ENCODE measurements around the gene NCOA5. TPM values are rescaled to one million over a fixed set of nuclear protein-coding genes. Genes with fewer than 3 reads are reported as not detected.

Gene NCOA5
- total RNA-seq, 1 experiment from 2014 or later, result 55.4 TPM

DNA sequence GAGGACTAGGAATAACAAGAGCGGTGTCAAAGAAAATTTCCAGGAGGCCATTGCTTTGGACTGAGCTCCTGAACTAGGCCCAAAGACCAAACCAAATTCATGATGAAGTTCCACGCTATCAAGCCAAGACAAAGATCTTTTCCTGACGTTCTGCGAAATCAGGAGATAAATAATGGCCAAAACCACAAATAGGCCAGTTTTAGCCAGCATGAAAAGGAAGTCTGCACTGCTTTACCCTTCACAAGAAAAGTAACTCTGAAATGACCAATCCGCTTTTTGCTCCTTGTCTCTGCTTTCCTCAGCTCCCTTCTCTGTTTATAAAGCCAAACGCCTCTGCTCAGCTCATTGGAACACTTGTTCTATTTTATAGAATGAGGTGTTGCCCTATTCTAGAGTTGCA lies 6.7 kb downstream of the NCOA5 start:
- ChIA-PET CTCF (no interaction called here), POLR2A (ENCODE audit: low non-redundant PET) (interaction anchor here (0.6 kb wide), 1 partner anchor 234 kb away, joined by 3 read pairs; no protein-coding TSS in a partner anchor)
- TF ChIP-seq, protein P1, sequence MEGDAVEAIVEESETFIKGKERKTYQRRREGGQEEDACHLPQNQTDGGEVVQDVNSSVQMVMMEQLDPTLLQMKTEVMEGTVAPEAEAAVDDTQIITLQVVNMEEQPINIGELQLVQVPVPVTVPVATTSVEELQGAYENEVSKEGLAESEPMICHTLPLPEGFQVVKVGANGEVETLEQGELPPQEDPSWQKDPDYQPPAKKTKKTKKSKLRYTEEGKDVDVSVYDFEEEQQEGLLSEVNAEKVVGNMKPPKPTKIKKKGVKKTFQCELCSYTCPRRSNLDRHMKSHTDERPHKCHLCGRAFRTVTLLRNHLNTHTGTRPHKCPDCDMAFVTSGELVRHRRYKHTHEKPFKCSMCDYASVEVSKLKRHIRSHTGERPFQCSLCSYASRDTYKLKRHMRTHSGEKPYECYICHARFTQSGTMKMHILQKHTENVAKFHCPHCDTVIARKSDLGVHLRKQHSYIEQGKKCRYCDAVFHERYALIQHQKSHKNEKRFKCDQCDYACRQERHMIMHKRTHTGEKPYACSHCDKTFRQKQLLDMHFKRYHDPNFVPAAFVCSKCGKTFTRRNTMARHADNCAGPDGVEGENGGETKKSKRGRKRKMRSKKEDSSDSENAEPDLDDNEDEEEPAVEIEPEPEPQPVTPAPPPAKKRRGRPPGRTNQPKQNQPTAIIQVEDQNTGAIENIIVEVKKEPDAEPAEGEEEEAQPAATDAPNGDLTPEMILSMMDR (conservative IDR thresholded peaks at IDR 0.05; ENCODE audit: low read depth, low read length), result no peak
- no peak for TF ChIP-seq EZH2 (IDR thresholded peaks at IDR 0.05; ENCODE audit: borderline replicate concordance, low read depth, low read length, poor library complexity, severe bottlenecking)
- H3K4me3 ChIP-seq (ENCODE audit: low read depth, low read length, poor library complexity, severe bottlenecking), result no peak overlapping the region
- H3K36me3 ChIP-seq (ENCODE audit: insufficient read depth, low read length, poor library complexity, severe bottlenecking), result peaks cover 16% of the 10 kb centered on the region
- BruUV-seq (replicated peaks), result no TSS peak
- H3K27me3 ChIP-seq (replicated peaks; ENCODE audit: insufficient read depth, low read depth, low read length, poor library complexity), result no peaks in the 10 kb centered on the region
- intact Hi-C loops (cut with micrococcal nuclease; ENCODE audit: unreplicated experiment), result no loop called here
- no peak overlapping the region for H3K27ac ChIP-seq (ENCODE audit: low read depth, low read length, poor library complexity, severe bottlenecking)
- H3K4me1 ChIP-seq (ENCODE audit: insufficient read depth, low read length, poor library complexity, severe bottlenecking), result peaks cover 46% of the 10 kb centered on the region
- DNase-seq (ENCODE audit: low spot score), result no peak
- no peaks in the 10 kb centered on the region for H3K9me3 ChIP-seq (ENCODE audit: low read depth, low read length, poor library complexity, severe bottlenecking)

DNA sequence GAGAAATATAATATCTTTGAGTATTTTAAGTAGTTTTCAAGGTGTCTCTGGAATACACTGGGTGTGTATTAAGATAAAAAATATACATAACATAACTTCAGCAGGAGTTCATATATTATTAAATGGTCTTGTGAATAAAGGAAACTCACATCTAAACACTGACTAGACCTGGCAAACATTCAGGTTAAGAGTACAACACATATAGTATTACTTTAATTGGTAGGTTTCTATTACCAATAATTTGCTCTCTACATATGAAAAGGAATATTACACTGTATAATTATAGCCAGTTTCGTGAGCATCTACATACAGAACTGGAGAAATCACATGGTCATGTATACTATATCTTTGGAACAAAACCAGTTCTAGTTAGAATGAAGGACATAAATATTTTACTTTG lies 8.7 kb downstream of the NCOA5 start:
- TF ChIP-seq, protein P1 (conservative IDR thresholded peaks at IDR 0.05; ENCODE audit: low read depth, low read length), result no peak
- TF ChIP-seq EZH2 (IDR thresholded peaks at IDR 0.05; ENCODE audit: borderline replicate concordance, low read depth, low read length, poor library complexity, severe bottlenecking), result no peak
- POLR2A ChIA-PET (ENCODE audit: low non-redundant PET), result no interaction called here
- H3K4me3 ChIP-seq (ENCODE audit: low read depth, low read length, poor library complexity, severe bottlenecking), result no peak overlapping the region
- peaks cover 25% of the 10 kb centered on the region for H3K4me1 ChIP-seq (ENCODE audit: insufficient read depth, low read length, poor library complexity, severe bottlenecking)
- H3K27ac ChIP-seq (ENCODE audit: low read depth, low read length, poor library complexity, severe bottlenecking), result no peak overlapping the region
- no peak for DNase-seq (ENCODE audit: low spot score)
- BruUV-seq (replicated peaks), result no TSS peak
- no peaks in the 10 kb centered on the region for H3K9me3 ChIP-seq (ENCODE audit: low read depth, low read length, poor library complexity, severe bottlenecking)
- intact Hi-C loops (cut with micrococcal nuclease; ENCODE audit: unreplicated experiment), result no loop called here
- CTCF ChIA-PET, result no interaction called here
- peaks cover 27% of the 10 kb centered on the region for H3K36me3 ChIP-seq (ENCODE audit: insufficient read depth, low read length, poor library complexity, severe bottlenecking)
- H3K27me3 ChIP-seq (replicated peaks; ENCODE audit: insufficient read depth, low read depth, low read length, poor library complexity), result no peaks in the 10 kb centered on the region

DNA sequence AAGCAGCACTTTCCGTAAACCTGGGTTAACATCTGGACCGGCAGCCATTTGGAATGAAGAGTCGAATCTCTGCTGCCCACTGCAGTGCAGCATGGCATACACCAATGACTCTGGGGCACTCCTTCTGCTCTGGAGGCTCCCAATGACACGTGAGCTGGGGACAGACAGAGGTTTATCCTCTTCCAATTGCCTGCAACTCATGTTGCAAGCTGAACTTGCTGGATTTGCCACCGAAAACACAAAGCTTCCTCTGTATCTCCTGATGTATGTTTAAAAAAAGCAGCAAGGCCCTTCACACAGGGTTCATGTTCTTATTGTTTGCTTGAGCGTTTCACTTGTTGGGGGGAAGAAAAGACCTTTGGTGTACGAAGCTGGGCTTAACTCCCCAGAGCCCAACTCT lies 10.8 kb downstream of the NCOA5 start:
- ChIA-PET POLR2A (ENCODE audit: low non-redundant PET) (no interaction called here), CTCF (no interaction called here)
- no peak overlapping the region for H3K4me3 ChIP-seq (ENCODE audit: low read depth, low read length, poor library complexity, severe bottlenecking)
- peaks cover 43% of the 10 kb centered on the region for H3K36me3 ChIP-seq (ENCODE audit: insufficient read depth, low read length, poor library complexity, severe bottlenecking)
- H3K4me1 ChIP-seq (ENCODE audit: insufficient read depth, low read length, poor library complexity, severe bottlenecking), result peaks cover 13% of the 10 kb centered on the region
- intact Hi-C loops (cut with micrococcal nuclease; ENCODE audit: unreplicated experiment), result no loop called here
- H3K27me3 ChIP-seq (replicated peaks; ENCODE audit: insufficient read depth, low read depth, low read length, poor library complexity), result no peaks in the 10 kb centered on the region
- H3K9me3 ChIP-seq (ENCODE audit: low read depth, low read length, poor library complexity, severe bottlenecking), result no peaks in the 10 kb centered on the region
- TF ChIP-seq EZH2 (IDR thresholded peaks at IDR 0.05; ENCODE audit: borderline replicate concordance, low read depth, low read length, poor library complexity, severe bottlenecking), result no peak
- TF ChIP-seq, protein P1 (conservative IDR thresholded peaks at IDR 0.05; ENCODE audit: low read depth, low read length), result no peak
- no peak for DNase-seq (ENCODE audit: low spot score)
- no TSS peak for BruUV-seq (replicated peaks)
- no peak overlapping the region for H3K27ac ChIP-seq (ENCODE audit: low read depth, low read length, poor library complexity, severe bottlenecking)
